RWPE2 (cell line): ENCODE measurements around the gene KRTAP10-7.
"Not testable (repeated sequence)": the region's sequence is repeated elsewhere in the genome, so short reads cannot be mapped to it uniquely, and the experiment has no call there.

Experiments used
- ATAC-seq: fragments of 200-7000 bp; cut with Tn5 transposase; 3 replicates; pipeline ENCODE4 v1.9.1; 2021; ENCODE audit warnings: low read depth
- DNase-seq: peaks from one replicate; pipeline ENCODE4 v3.0.0-alpha.2; 2020; ENCODE audit warnings: low spot score
- H3K27ac ChIP-seq: fragments of 450-650 bp; 2 replicates; pipeline ENCODE4 v1.5.1; 2017; ENCODE audit warnings: mild to moderate bottlenecking; ENCODE audit not compliant: poor library complexity, severe bottlenecking
- H3K27me3 ChIP-seq: fragments of 250-450 bp; sonication (Bioruptor Pico); 2 replicates; pipeline ENCODE4 v1.5.1; 2021; ENCODE audit warnings: mild to moderate bottlenecking, moderate library complexity; ENCODE audit not compliant: insufficient read depth, poor library complexity, severe bottlenecking
- H3K36me3 ChIP-seq: fragments of 250-450 bp; sonication (Bioruptor Pico); 2 replicates; pipeline ENCODE4 v1.5.1; 2020; ENCODE audit warnings: low read depth, mild to moderate bottlenecking, moderate library complexity
- H3K4me1 ChIP-seq: fragments of 250-450 bp; sonication (Bioruptor Pico); 2 replicates; pipeline ENCODE4 v1.5.1; 2021; ENCODE audit warnings: mild to moderate bottlenecking, moderate library complexity; ENCODE audit not compliant: insufficient read depth, poor library complexity, severe bottlenecking
- H3K4me3 ChIP-seq: fragments of 250-450 bp; sonication (Bioruptor Pico); 2 replicates; pipeline ENCODE4 v1.5.1; 2021; ENCODE audit warnings: mild to moderate bottlenecking, moderate library complexity; ENCODE audit not compliant: severe bottlenecking
- H3K9me3 ChIP-seq: fragments of 250-450 bp; sonication (Bioruptor Pico); 2 replicates; pipeline ENCODE4 v1.5.1; 2021; ENCODE audit warnings: mild to moderate bottlenecking, moderate library complexity; ENCODE audit not compliant: severe bottlenecking
- TF ChIP-seq, protein P1 (sequence below): fragments of 450-650 bp; IDR thresholded peaks from one replicate; pipeline ENCODE4 v1.5.1; 2017; ENCODE audit warnings: mild to moderate bottlenecking, moderate library complexity; ENCODE audit not compliant: poor library complexity, severe bottlenecking

KRTAP10-7 gene

DNA sequence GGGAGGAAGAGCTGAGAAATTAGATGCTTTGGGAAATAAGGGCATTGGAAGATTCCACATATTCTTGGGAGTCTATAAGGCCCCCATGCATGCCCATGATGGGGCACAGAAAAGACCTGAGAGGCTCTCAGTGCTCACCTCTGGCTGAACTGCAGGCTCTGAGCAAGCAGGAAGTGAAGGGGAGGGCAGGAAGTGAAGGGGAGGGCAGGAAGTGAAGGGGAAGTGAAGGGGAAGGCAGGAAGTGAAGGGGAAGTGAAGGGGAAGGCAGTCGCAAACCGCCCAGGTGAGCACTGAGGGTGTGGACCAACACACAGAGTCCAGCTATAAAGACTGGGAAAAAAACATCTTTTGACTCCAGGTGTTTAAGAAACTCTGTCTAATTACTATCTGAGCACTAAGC is 30.0 kb downstream of the KRTAP10-7 start:
- Histone ChIP-seq H3K27me3 (no peaks in the 10 kb centered on the region), H3K4me1 (no peaks in the 10 kb centered on the region), H3K4me3 (no peak overlapping the region), H3K27ac (no peak overlapping the region), H3K9me3 (peaks cover 11% of the 10 kb centered on the region), H3K36me3 (no peaks in the 10 kb centered on the region)
- DNase-seq (no peak), ATAC-seq (no peak)
- TF ChIP-seq, protein P1, sequence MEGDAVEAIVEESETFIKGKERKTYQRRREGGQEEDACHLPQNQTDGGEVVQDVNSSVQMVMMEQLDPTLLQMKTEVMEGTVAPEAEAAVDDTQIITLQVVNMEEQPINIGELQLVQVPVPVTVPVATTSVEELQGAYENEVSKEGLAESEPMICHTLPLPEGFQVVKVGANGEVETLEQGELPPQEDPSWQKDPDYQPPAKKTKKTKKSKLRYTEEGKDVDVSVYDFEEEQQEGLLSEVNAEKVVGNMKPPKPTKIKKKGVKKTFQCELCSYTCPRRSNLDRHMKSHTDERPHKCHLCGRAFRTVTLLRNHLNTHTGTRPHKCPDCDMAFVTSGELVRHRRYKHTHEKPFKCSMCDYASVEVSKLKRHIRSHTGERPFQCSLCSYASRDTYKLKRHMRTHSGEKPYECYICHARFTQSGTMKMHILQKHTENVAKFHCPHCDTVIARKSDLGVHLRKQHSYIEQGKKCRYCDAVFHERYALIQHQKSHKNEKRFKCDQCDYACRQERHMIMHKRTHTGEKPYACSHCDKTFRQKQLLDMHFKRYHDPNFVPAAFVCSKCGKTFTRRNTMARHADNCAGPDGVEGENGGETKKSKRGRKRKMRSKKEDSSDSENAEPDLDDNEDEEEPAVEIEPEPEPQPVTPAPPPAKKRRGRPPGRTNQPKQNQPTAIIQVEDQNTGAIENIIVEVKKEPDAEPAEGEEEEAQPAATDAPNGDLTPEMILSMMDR, result no peak

DNA sequence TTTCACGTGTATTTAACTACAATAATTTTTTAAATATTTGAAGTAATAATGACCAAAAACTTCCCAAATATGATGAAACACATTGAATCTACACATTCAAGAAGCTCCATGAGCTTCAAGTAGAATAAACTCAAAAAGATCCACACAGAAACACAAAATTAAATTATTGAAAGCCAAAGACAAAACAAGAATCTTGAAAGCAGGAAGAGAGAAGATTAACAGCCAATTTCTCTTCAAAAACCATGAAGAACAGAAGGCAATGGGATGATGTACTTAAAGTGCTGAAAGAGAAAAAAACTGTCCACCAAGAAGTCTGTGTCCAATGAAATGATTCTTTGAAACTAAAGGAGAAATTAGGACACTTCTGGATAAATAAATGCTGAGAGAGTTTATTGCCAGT is 31.7 kb downstream of the KRTAP10-7 start:
- Histone ChIP-seq H3K4me3 (no peak overlapping the region), H3K9me3 (peaks cover 11% of the 10 kb centered on the region), H3K27ac (no peak overlapping the region), H3K4me1 (no peaks in the 10 kb centered on the region), H3K27me3 (no peaks in the 10 kb centered on the region), H3K36me3 (no peaks in the 10 kb centered on the region)
- TF ChIP-seq, protein P1, result no peak
- no peak for ATAC-seq
- no peak for DNase-seq

DNA sequence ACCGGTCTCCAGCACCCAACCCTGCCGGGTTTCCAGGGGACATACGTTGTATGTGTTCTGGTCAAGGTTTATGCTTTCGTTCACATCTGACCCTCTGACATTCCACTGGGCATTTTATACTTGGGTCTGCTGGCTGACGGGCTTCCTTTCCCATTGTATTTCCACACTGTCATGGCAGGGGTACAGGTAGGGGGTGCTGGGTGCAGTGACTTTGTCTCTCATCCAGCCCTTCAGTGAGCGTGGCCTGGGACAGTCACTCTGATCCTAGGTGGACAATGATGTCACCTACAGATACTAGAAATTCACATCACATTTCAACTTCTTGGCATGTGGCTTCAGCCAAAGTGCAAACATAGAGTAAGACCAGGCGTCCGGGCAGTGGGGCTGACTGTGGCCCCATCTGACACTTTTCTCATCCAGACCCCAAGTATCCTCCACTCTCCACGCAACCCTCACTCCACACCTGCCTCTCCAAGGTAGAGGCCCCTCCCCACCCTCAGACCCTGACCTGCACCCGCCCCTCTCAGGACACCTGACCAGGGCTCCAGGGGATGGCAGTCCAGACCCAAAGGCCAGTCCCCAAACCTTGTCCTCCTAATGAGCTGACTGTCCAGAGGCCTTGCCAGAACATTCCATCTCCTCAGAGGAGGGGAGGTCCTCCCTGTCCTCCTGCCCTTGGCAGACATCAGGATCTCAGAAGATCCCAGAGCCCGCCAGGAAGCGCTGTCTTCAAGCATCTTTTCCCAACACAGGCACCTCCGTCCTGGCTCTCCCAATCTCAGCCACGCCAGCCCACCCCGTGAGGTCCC is 36.0 kb downstream of the KRTAP10-7 start:
- ATAC-seq (no peak), DNase-seq (peak; percentile 26)
- TF ChIP-seq, protein P1, result no peak

DNA sequence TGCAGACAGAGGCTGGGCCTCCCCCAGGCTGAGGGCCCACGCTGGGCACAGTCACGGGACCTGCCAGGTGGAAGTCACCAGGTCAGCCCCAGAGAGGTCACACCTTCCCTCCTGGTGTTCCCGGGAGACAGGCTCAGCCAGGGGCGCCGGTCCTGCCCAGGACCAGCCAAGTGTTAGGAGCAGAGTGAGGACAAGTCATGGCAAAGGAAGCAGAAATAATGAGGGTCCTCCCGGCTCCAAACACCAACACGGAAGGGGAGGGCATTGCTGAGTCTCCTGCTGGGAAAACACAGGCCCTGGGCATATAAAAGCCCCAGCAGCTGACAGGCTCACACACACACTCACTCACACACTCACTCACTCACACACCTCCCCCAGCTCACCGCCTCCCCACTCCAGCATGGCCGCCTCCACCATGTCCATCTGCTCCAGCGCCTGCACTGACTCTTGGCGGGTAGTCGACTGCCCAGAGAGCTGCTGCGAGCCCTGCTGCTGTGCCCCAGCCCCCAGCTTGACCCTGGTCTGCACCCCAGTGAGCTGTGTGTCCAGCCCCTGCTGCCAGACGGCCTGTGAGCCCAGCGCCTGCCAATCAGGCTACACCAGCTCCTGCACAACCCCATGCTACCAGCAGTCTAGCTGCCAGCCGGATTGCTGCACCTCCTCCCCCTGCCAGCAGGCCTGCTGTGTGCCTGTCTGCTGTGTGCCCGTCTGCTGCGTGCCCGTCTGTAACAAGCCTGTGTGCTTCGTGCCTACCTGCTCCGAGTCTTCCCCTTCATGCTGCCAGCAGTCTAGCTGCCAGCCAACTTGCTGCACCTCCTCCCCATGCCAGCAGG is 36.8 kb downstream of the KRTAP10-7 start, which contains the start of gene KRTAP10-10:
TSS of gene KRTAP10-10 (plus strand) at position 339 of the 833 bp plus-strand sequence. CDS start at position 401, 62 bp downstream.
- Histone ChIP-seq H3K27ac (no peak within 1 kb of the TSS), H3K36me3 (no peaks in the 10 kb centered on the region), H3K4me1 (no peaks in the 10 kb centered on the region), H3K9me3 (peaks cover 4% of the 10 kb centered on the region), H3K4me3 (no peak within 1 kb of the TSS), H3K27me3 (no peaks in the 10 kb centered on the region)
- TF ChIP-seq, protein P1, result no peak
- DNase-seq, result no peak
- ATAC-seq, result no peak

More for the DNA sequence above, 36.0 kb downstream of the KRTAP10-7 start:
- no peak overlapping the region for H3K4me3 ChIP-seq
- peaks cover 9% of the 10 kb centered on the region for H3K9me3 ChIP-seq
- no peak overlapping the region for H3K27ac ChIP-seq
- no peaks in the 10 kb centered on the region for H3K36me3 ChIP-seq
- no peaks in the 10 kb centered on the region for H3K27me3 ChIP-seq
- no peaks in the 10 kb centered on the region for H3K4me1 ChIP-seq

DNA sequence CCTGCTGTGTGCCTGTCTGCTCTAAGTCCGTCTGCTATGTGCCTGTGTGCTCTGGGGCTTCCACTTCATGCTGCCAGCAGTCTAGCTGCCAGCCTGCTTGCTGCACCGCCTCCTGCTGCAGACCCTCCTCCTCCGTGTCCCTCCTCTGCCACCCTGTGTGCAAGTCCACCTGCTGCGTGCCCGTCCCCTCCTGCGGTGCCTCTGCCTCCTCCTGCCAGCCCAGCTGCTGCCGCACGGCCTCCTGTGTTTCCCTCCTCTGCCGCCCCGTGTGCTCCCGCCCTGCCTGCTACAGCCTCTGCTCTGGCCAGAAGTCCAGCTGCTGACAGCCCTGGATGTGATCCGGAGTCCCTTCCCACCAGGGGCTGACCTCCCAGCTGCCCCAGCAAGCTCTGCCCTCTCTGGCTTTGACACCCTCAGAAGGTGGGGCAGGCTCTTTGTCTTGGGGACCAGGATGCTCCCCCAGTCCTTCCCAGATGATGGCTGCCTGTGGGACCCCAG is 37.5 kb downstream of the KRTAP10-7 start:
- not testable (repeated sequence) for H3K4me1 ChIP-seq, H3K4me3 ChIP-seq, H3K9me3 ChIP-seq, DNase-seq, H3K27ac ChIP-seq, H3K27me3 ChIP-seq, H3K36me3 ChIP-seq, ATAC-seq

DNA sequence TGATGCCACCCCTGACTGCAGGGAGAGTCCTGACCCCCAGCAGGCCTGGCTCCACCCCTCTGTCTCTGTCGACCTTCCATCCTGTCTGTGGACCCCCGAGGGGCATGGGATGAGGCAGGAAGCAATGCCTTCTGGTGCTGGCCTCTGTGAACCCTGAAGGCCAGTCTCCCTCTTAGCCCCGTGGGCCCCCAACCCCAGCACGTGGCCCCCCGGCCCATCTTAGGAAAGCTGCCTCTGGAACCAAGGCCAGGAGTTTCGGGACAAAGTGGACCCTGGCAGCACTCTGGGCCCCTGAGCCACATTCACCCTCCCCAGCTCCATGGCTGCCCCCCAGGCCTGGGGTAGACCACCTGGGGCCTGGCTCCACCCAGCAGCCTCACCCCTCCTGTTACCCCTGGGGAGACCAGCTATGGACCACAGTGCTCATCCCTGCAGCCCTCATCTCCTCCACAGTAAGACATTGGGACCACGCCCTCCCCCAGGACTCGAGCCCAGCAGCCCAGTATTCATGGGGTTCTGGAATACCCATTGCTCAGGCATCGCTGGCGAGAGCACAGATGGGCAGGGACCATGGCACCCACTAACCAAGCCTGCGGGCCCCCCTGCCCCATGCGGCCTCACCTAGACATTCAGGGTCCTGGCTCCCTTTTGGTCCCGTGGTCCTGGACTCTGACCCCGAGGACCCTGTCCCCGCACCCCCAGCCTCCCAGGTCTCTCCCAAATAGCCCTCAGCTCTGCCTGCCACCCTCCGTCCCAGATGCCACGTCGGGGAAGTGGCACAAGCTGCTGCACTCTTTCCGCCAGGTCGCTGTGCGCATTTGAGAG is 38.3 kb downstream of the KRTAP10-7 start:
- ATAC-seq, H3K27ac ChIP-seq, H3K36me3 ChIP-seq, H3K9me3 ChIP-seq, DNase-seq, H3K27me3 ChIP-seq, H3K4me1 ChIP-seq, H3K4me3 ChIP-seq: not testable (repeated sequence)
